Measurements from ENCODE around the gene ATP4A.
A peak's percentile ranks its signal among the peaks of the same experiment; 100 is the strongest.

ATP4A gene

DNA sequence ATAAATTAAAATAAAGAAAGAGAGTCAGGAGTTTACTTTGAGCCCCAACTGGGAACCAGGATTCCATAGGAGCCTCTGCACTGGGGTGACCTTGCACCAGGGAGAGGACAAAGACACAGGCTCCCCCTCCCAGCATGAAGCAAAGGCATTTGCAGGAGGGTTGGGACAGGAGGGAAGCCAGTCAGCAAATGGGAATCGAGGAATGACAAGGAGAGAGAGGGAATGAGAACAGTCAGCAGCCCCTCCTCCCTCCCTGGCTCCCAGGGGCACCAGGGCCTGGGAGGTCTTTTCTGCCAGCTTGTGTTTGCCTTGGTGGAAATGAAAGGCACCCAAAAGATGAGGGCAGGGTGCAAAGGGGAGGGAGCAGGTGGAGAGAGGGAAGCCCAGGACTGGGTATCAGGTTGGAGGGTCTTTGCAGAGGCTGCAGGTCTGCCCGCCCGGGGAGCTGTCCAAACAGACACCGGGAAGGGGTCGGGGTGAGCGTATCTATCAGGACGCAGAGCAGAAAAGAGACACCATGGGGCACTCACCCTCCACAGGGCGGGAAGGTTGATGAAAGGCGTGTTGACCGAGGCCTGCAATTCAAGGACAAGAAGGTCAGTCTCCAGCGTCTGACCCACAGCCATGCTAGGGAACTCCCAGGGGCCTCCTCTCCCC is 39.1 kb downstream of the ATP4A start:
- DNase-seq (ENCODE audit: low spot score), result no peak

DNA sequence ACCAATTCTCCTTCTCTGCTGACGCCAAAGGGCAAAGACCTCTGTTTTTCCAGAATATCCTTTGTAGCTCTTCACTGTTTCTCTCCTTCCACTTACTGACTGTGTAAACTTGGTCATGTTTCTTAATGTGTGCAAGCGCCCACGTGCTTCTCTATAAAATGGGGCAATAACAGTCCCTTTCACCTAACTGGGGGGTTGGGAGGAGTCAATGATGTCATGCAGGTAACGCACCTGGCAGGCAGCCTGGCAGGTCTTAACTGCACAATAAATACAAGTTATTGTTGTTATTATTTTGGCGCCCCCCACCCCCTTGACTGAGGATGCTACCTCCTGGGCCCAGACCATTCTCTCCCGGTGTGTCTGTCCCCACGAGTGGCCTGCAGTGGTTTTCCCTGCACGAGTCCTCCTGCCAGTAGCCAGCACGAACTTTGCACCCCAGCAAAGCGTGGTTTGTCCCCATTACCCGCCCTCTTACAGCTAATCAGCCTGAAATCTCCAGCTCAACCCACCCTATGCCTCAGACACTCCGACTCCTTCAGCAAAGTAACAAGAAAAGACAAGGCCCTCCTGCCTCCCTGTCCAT is 40.6 kb downstream of the ATP4A start:
- no peak for DNase-seq (ENCODE audit: low spot score)

DNA sequence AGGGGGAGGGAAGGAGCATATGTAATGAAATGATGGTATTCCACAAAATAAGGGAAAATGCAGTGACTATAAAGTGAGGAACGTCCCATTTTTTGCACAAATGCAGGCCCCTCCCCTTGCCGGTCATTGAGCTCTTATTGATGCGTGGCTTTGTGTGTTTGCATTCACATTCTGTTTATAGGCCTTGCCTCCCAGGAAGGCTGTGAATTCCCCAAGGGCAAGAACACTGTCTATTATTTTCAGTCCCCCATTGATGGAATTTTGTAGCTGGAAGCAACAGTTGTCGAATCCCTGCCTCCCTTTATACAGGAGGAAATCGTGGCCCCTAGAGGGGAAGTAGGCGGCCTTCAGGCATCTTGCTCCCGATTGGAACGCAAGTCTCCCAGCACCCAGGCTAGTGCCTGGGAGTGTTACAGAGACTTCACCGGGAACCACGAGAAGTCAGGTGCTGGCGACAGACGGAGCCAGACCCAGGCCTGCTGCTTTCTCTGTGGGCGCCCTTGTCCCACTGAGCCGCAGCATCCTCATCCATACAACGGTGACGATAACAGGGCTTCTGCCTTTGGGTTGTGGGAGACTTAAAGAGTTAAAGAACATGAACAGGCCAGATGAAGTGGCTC is 42.2 kb downstream of the ATP4A start:
- no peak for DNase-seq (ENCODE audit: low spot score)

DNA sequence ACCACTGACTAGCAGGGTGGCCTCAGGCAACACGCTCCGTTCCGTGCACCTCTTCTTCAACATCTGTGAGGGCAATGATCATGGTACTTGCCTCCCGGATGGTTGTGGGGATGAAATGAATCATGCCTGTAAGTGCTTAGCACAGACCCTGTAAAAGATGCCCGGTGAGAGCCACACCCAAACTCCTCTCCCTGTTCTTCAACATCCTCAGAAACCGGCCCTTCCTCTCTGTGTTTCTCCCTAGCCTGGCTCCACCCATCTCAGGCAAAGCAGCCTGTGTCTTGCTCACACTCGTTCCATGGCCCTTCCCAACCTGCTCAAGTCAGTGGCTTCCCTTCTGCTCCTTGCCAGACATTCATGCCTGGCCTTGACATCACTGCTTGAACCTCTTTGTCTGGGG is 44.2 kb downstream of the ATP4A start:
- no peak for DNase-seq (ENCODE audit: low spot score)

DNA sequence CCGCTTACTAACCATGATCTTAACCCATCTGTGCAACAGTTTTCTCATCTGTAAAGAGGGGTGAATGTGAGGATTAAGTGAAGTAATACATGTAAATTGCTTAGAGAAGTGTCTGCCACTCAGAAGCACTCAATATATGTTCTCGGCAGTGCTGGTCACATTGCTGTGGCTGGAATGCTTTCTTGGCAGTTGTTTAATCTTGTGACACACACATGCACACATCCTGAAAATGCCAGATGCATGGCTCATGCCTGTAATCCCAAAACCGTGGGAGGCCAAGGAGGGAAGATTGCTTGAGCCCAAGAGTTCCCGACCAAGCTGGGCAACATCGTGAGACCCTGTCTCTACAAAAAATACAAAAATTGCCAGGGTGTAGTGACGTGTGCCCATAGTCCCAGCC is 45.1 kb downstream of the ATP4A start:
- peak; percentile 78 for DNase-seq (ENCODE audit: low spot score)

DNA sequence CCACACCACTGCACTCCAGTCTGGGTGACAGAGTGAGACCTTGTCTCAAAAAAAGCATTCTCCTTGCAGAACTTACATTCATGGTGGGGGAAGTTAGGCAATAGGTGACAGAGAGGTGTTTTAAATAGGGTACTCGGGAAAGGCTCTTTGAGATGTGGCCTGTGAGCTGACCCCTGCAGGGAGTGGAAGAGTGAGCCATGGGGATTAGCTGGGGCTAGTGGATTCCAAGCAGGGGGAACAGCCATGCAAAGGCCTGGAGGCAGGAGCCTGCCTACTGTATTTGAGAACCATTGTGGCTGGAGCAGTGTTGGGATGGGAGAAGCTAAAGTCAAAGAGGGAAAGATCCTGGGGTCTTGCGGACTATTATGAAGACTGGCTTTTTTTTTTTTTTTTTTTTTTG is 46.1 kb downstream of the ATP4A start:
- DNase-seq (ENCODE audit: low spot score), result no peak

DNA sequence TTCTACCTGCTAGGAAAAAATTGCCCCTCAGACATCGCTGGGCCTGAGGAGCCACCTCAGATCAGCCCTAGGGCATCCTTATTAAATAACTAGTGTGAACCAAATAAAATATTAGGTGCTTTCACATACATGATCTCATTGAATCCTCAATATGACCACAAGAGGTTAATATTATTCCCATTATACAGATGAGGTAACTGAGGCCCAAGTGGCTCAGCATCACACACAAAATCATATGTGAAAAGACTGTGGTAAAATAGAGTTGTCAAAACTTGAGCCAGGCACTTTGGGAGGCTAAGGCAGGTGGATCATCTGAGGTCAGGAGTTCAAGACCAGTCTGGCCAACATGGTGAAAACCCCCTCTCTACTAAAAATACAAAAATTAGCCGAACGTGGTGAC is 47.1 kb downstream of the ATP4A start:
- DNase-seq (ENCODE audit: low spot score), result no peak

DNA sequence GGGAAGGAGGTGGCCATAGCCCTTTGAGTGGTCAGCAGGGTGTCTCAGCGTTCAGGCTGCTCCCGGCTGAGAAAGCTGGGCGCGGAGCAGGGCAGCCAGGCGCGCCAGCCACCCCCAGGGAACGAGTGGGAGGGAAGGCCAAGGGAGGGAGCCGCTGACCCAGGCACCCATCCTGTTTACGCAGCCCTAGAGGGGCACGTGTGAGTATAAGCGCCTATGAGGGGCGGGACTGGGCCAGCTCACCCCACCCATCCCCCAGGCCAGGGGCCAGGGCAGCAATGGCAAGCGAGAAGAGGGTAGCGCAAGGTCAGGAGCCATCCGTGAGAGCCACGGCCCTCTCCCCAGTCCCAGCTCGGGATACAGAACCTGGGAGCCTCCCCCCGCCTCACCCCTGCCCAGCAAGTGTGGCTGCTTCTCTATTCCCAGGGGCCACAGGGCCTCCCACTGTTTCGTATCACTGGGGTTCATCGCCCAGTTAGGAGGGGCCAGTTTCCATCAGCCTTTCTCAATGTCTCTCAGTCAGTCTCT is 49.1 kb downstream of the ATP4A start:
- no peak for DNase-seq (ENCODE audit: low spot score)

DNA sequence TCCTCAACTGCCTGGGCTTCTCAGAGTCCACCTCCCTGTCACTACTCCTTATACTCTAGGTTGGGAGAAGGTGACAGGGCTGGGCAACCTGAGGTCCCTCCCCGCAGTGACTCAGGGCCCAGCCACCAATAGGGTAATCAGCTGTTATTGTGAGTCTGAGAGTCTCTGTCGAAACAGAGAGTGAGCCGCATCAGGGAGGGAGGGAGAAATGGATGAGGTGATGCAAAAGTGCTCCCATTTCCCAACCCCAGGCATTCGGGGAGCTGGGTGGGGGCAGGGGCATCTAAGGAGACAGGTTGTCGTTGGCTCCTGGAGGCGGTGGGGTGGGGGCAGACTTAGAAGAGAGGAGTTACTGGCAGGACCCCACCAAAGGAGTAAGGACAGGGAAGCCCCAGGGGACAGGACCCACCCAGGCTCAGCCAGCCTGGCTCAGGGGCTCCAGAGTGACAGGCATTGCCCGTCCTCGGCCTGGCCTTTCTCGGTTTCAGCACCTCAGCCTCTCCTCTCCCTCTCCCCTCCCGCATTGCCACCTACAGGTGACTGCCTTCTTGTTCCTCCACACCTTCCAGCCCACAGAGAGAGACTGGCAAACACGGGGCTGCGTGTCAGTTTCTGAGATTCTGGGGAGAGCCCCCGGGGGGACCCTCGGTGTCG is 49.7 kb downstream of the ATP4A start, which contains the start of gene DMKN:
TSS of gene DMKN (minus strand) at position 22 of the 654 bp plus-strand sequence. CDS start 174 bp downstream, outside the sequence.
- peak; percentile 15 for DNase-seq (ENCODE audit: low spot score)

DNA sequence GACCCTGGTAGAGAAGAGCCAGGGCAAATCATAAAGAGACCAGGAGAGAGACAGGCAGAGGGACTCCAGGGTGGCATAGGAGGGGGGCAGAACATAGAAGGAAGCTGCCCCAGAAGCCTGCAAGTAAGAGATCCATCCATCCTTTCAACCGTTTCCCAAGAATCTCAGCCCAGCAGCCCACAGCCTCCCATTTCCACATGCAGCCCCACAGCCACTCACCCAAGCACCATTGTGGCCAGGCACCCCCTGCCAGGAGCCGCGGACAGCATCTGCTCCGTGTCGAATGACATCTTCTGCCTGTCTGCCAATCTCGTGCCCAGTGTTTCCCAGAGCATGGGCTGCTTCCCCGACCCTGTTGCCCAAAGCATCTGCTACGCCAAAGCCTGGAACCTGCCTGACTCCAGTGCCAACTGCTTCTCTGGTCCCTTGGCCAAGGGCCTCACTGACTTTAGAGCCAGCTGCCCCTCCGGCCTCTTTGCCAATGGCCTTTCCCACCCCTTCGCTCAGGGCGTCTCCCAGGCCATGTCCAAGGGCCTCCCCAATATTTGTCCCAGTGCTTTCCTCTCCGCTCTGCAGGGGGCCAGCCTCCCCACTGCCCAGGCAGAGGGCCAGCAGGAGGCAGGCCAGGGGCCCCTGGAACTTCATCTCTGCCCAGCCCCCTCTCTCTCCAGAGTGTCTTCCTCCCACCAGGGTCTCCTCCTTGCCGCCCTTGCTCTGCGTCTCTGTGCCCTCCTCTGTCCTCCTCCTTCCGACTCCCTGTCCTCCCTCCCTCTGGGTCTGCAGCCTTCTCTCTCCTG is 50.4 kb downstream of the ATP4A start:
- no peak for DNase-seq (ENCODE audit: low spot score)

DNA sequence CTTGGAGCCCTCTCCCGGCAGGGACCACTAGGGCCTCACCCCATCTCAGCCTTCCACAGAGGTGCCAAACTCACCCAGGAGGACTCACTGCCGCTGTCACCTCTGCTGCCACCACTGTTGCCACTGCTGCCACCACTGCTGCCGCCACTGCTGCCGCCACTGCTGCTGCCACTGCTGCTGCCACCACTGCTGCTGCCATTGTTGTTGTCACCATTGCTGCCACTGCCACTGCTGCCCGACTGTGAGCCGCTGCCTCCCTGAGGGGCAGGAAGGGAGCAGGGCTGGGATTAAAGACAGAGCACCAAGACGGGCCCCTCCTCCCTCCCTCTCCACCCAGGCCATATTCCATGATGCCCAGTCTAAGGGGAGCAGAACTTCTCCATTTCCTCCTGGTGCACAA is 52.1 kb downstream of the ATP4A start:
- no peak for DNase-seq (ENCODE audit: low spot score)

DNA sequence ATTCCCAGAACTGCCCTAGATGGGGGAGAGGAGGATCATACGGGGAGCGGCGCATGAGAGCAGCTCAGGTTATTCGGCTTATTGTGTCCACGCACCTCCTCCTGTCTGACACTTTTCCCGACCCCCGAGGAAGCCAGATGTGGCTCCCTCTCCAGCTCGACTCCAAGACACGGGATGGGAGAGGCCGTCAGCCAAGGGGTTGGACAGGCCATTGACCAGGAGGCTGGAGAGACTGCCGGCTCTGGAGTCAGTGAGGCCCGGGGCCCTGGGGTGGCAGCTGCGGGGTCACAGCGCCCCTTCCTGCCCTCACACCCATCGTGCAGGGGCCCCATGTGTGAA is 52.9 kb downstream of the ATP4A start:
- DNase-seq (ENCODE audit: low spot score), result no peak

DNA sequence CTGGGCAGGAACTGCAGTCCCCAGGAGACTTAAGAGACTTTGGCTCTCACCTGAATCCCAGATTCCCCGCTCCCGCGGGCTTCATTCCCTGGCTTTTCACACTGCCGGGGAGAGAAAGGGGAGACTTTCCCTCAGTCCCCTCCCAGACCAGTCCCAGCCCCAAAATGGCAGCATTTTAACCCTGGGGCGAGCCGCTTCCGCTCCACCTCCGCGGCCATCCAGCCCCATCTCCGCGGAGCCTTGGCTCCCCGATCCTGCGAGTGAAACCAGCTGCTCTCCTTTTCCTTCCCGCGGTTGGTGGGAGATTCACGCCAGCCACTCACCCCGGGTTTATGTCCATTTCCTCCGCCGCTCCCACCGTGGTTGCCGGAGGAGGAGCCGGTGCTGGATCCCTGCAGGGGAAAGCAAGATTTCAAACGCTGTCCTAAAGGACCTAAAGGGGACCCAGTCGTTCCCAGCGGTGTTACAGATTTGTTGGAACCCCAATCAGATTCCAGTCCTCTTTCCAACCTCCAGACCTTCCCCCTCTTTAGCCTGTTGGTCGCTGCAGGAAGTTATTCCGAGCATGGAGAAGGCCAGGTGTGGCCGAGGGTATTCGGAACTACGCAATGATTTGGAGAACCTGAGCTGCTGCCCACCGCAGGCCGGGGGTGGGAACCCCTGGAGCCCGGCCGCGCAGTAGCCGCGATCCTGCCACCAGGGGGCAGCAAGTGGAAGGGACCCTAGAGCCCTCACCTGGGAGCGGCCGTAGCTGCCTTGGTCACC is 53.4 kb downstream of the ATP4A start:
- peak; percentile 66 for DNase-seq (ENCODE audit: low spot score)

DNA sequence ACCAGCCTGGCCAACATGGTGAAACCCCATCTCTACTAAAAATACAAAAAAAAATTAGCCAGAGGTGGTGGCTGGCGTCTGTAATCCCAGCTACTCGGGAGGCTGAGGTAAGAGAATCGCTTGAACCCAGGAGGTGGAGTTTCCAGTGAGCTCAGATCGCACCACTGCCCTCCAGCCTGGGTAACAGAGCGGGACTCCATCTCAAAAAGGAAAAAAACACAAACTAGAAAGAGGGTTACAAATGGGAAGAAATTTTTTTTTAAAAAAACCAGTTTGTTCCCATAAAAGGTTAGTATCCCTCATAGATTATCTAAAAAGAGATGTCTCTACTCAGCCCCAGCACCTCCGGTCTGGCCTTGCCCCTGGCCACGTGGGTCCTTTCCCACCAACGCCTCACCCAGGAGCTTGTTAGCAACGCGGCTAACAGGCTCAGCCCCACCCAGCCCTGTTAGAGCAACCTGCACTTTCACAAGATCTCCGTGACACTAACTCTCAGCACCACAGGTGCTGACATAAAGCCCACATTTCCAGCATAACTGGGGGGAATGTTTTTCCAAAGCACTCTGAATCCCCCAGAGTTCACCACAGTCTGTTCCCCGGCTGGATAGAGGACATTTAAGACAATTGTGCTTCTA is 54.3 kb downstream of the ATP4A start:
- DNase-seq (ENCODE audit: low spot score), result peak; percentile 52

DNA sequence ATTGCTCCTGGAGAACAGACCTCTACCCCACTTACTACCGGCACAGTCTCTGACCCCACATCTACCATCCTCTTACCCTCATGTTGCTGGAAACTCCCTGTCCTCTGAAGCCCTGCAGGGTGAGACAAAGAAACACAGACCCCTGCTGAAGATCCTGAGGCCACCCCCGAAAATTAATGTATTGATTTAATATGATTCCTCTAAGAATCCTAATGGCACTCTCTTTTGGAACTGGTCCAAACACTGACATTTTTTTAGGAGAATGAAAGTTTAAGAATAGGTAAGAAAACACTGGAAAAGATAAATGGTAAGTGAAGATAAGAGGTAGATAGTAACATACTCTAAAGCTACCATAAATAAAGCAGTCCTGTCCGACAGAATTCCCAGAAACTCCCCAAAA is 55.3 kb downstream of the ATP4A start:
- DNase-seq (ENCODE audit: low spot score), result no peak

DNA sequence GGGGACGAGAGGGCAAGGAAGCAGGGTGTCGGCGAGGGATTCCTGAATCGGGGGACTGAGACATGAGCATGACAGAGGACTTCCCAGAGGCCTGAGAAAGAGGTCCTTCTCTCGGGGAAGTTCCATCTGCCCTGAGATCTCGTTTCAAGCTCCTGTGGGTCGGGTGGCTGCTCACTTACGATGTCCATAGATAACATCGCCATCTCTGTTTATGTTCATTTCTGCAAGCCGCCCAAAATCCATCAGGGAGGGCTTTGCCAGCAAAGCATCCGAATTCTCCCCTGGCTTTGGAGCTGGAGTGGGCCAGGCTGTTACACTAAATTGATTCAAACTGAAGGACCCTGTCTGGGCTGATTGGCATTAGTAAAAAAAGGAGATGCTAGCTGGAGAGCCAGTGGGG is 55.9 kb downstream of the ATP4A start:
- no peak for DNase-seq (ENCODE audit: low spot score)

DNA sequence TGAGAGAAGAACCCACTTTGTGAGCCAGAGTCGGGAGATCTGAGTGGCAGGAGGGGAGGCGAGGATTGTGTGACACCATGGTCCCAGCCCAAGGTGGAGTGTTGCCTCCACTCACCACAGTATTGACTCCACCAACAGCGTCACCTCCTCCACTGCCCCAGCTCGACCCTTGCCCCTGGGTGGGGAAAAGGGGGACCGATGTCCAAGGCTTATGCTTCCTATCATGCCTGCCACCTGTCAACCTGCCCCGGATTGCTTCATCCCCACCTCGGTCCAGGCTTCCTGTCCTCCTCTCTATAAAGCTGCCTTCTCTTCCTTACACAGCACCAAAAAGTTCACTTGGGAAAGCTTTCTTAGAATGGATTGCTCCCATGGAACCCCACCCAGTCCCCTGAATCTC is 57.4 kb downstream of the ATP4A start:
- DNase-seq (ENCODE audit: low spot score), result no peak

DNA sequence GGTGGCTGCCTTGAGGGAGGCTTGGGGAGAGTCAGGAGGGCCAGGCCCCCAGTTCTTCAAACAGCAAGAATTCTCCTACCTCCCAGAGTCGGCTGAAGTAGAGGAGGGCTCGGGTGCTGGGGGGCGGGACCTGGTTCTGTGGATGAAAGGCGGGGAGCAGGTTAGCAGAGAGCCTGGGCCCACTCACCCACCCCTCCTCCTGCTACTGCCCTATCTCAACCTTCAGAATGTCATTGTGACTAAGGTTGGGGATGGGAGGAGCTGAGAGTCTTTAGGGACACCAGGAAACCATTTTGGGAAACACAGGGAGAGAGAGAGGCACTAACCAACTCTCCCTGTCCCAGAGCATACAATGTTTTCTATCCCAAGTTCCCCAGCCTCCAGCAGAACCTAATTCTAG is 60.7 kb downstream of the ATP4A start:
- DNase-seq (ENCODE audit: low spot score), result no peak

DNA sequence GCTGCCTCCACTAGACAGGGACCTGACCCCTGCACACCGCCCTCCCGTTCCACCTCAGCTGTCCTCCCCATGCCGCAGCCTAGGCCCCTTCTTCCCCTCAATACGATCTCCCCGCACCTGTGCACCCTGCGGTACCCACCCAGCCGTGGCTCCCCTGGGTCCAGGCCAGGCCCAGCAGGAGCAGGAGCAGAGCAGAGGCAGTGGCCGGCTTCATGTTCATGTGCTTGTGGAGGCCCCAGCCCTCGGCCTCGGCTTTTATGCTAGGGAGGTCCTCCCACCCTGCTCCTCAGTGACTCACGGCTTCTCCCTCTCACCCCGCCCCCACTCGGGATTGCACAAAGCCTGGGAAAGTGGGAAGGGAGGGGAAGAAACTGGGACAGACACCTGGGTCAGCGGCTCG is 61.8 kb downstream of the ATP4A start:
- DNase-seq (ENCODE audit: low spot score), result no peak

DNA sequence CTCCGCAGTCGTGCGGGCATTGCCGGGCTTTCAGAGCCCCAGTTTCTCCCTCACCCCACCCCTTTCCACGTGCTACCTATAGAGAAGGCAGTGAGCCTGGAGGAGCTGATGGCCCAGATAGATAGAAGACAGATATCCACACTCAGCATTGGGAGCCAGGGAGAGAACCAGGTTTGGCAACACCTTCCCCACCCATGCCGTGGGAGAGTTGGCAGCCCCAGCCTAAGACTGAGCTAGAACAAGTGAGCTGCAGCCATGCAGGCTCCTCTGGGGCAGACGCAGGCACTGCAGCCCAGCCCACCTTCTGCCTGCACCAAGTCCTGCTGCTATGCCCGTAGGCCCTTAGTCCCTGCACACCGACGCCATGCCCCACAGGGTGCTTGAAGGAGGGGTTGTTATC is 62.8 kb downstream of the ATP4A start:
- no peak for DNase-seq (ENCODE audit: low spot score)

All from RKO (cell line).